Stomach (tissue), 9 donors: ENCODE data around the gene SOX5. TPM values are rescaled to one million over a fixed set of nuclear protein-coding genes. Genes with fewer than 3 reads are reported as not detected.

Source experiments
- DNase-seq, 2 donors: peaks; one replicate each; pipeline versions ENCODE4 v3.0.0 to v3.0.0-alpha.2; 2013 to 2019
- H3K27ac ChIP-seq, 5 donors: fragments of 200-600 bp in 4 of 5; sonication (generic) in 4 of 5; one replicate each; pipeline ENCODE4 v1.5.1; 2013 to 2019; ENCODE audit warnings: mild to moderate bottlenecking in 1 of 5, moderate library complexity in 1 of 5
- H3K27me3 ChIP-seq, 3 donors: fragments of 200-600 bp; sonication (generic); one replicate each; pipeline ENCODE4 v1.5.1; 2017 to 2019; ENCODE audit warnings: mixed run types in 1 of 3
- H3K36me3 ChIP-seq, 4 donors: fragments of 200-600 bp; sonication (generic); 1 replicate in 3 of 4; 2 replicates in 1 of 4; pipeline ENCODE4 v1.5.1; 2016 to 2019
- H3K4me1 ChIP-seq, 4 donors: fragments of 200-600 bp; sonication (generic); one replicate each; pipeline ENCODE4 v1.5.1; 2016 to 2019
- H3K4me3 ChIP-seq, 4 donors: fragments of 200-600 bp; sonication (generic) in 3 of 4; one replicate each; pipeline ENCODE4 v1.5.1; 2016 to 2019; ENCODE audit warnings: mild to moderate bottlenecking in 1 of 4
- H3K9me3 ChIP-seq, 4 donors: fragments of 200-600 bp; sonication (generic); one replicate each; pipeline ENCODE4 v1.5.1; 2016 to 2019
- CTCF ChIP-seq, 7 experiments: fragments of 450-650 bp in 4 of 7; fragments of 200-600 bp in 3 of 7; sonication (generic) in 3 of 7; IDR thresholded peaks; one replicate each; pipeline ENCODE4 v1.5.1; 2016 to 2019; ENCODE audit warnings: antibody characterized with exemption in 7 of 7, control low read depth in 2 of 7, mild to moderate bottlenecking in 1 of 7
- EP300 ChIP-seq: sonication (generic); formaldehyde crosslinking; IDR thresholded peaks from one replicate; pipeline ENCODE4 v1.6.1; 2017; ENCODE audit warnings: antibody characterized with exemption
- POLR2A ChIP-seq, 4 donors: fragments of 450-650 bp; IDR thresholded peaks; one replicate each; pipeline ENCODE4 v1.6.1; 2016; ENCODE audit warnings: antibody characterized with exemption in 4 of 4, control low read depth in 2 of 4, mild to moderate bottlenecking in 1 of 4, moderate library complexity in 1 of 4
- POLR2AphosphoS5 ChIP-seq, 3 donors: sonication (generic); formaldehyde crosslinking; IDR thresholded peaks; one replicate each; pipeline ENCODE4 v1.6.1; 2016; ENCODE audit warnings: antibody characterized with exemption in 3 of 3
- WGBS, 5 donors: extraction: QIAGEN DNeasy Blood & Tissue Kit in 3 of 5; methylation state at CpG; one replicate each; pipeline versions ENCODE4 v1.1.5 to v1.1.7; 2013 to 2018; 5-methylcytosine and 5-hydroxymethylcytosine counted together
- intact Hi-C: fragments of 100-400 bp; cut with DNase I; formaldehyde crosslinking; loops from one replicate; pipeline ENCODE4 v1.15.1; 2023; ENCODE audit warnings: low total_unique reads
- polyA plus RNA-seq, 3 donors: library from polyadenylated mRNA; stranded (reverse); fragments of 200-250 nt; gene quantifications; one replicate each; pipeline ENCODE4 v1.2.3, GENCODE V29; 2013
- total RNA-seq, 5 donors: library from RNA; depleted of rRNA; stranded (reverse); fragments of >200 nt; gene quantifications; one replicate each; pipeline versions ENCODE4 v1.1.0 to v1.2.3, GENCODE V29; 2014 to 2016
- donor health status: healthy with polysubstance abuse.
- donor health status: Bipolar disorder and iron deficiency.
- donor health status: healthy.

The SOX5 gene
- total and polyA plus RNA-seq, 8 donors, result 0.85 to 57.2 (median 4.6) TPM

DNA sequence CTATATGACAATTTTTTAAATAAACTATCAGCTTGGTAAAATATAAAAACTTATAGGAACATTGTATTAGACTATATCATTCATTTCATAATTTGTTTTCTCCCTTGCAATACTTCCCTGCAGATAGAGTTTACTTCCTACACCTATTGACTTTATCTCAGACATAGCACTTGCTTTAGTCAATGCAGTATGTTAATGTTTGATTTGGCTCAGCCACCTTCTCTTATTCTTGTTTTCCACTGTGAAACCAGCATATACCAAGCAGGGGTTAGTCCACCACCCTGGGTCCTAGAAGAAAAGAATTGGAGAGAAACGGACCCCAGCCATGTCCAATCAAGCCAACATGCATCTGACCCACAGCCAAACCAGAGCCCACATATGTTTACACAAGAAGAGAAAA is 10.4 kb upstream of the SOX5 start:
- DNase-seq, result no peak
- intact Hi-C loops, result no loop called here
- Histone ChIP-seq H3K36me3 (no peaks in the 10 kb centered on the region), H3K27me3 (no peaks in the 10 kb centered on the region), H3K4me3 (no peak overlapping the region), H3K27ac (no peak overlapping the region), H3K9me3 (no peaks in the 10 kb centered on the region), H3K4me1 (no peaks in the 10 kb centered on the region)
- 21 to 58% (median 32%) methylated on average over 1 of the region's 1 CpG for WGBS, 5 donors
- no peak for TF ChIP-seq POLR2A (IDR thresholded peaks at IDR 0.05)
- TF ChIP-seq POLR2AphosphoS5 (IDR thresholded peaks at IDR 0.05), result no peak
- TF ChIP-seq EP300, result no peak
- TF ChIP-seq CTCF (IDR thresholded peaks at IDR 0.05), result no peak

GRCh38 chr12:23954332-23954731 is 4.9 kb upstream of the SOX5 start:
- Histone ChIP-seq H3K9me3 (no peaks in the 10 kb centered on the region), H3K27me3 (peaks cover 0 to 2% (median 0%) of the 10 kb centered on the region in 3 donors), H3K4me1 (peaks cover 0 to 13% (median 12%) of the 10 kb centered on the region in 4 donors), H3K27ac (no peak overlapping the region), H3K36me3 (no peaks in the 10 kb centered on the region), H3K4me3 (no peak overlapping the region)
- intact Hi-C loops, result no loop called here
- no peak for DNase-seq
- TF ChIP-seq POLR2AphosphoS5 (IDR thresholded peaks at IDR 0.05), result no peak
- no peak for TF ChIP-seq POLR2A (IDR thresholded peaks at IDR 0.05)
- TF ChIP-seq CTCF (IDR thresholded peaks at IDR 0.05), result no peak
- no peak for TF ChIP-seq EP300

GRCh38 chr12:23952071-23952470 is 2.6 kb upstream of the SOX5 start:
- Histone ChIP-seq H3K9me3 (no peaks in the 10 kb centered on the region), H3K4me3 (no peak overlapping the region), H3K36me3 (no peaks in the 10 kb centered on the region), H3K4me1 (peaks cover 3 to 32% (median 19%) of the 10 kb centered on the region in 4 donors), H3K27ac (no peak overlapping the region), H3K27me3 (peaks cover 0 to 10% (median 4%) of the 10 kb centered on the region in 3 donors)
- TF ChIP-seq POLR2A (IDR thresholded peaks at IDR 0.05) (no peak), CTCF (IDR thresholded peaks at IDR 0.05) (no peak), EP300 (no peak), POLR2AphosphoS5 (IDR thresholded peaks at IDR 0.05) (no peak)
- intact Hi-C loops, result no loop called here
- DNase-seq, result no peak
- WGBS, 5 donors, result 73 to 88% (median 77%) methylated on average over 3 of the region's 3 CpGs

DNA sequence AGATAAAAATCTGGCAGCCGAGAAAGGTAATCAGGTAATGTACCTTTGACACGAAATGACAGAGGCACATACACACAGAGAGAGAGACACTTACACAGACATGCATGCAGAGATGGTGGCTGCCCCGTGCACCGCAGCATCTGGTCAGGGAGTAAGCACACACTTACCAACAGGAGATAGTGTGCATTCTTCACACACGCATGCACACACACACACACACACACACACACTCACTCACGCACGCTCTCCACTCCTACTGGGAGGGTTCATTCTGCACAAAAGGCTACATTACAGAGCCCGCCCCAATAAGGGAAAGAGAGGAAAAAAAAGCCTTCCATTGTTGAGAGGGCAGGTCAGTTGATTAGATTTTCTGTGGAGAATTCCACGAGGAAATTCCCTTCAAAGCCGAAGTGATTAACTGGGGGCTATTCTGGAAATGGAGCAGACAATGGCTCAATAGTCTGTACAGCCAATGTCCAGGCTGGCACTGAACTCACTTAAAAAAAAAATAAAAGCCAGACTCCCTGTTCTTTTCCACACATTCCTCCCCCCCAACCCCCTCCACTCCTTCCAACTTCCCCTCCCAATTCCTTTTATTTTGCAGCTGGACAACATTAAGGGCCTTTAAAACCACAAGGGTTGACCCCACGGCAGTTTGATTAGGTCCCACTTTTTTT is 1.4 kb upstream of the SOX5 start:
- WGBS, 5 donors, result 10 to 23% (median 19%) methylated on average over 11 of the region's 11 CpGs
- peak in 1 of 2 donors; percentile 53 for DNase-seq
- Histone ChIP-seq H3K9me3 (no peaks in the 10 kb centered on the region), H3K4me3 (peak overlapping the region; percentile 34 to 46 (median 44)), H3K36me3 (no peaks in the 10 kb centered on the region), H3K4me1 (peaks cover 3 to 32% (median 19%) of the 10 kb centered on the region in 4 donors), H3K27ac (peak overlapping the region in 2 of 5 donors; percentile 4 to 25), H3K27me3 (peaks cover 0 to 10% (median 4%) of the 10 kb centered on the region in 3 donors)
- TF ChIP-seq EP300 (no peak), CTCF (IDR thresholded peaks at IDR 0.05) (no peak), POLR2AphosphoS5 (IDR thresholded peaks at IDR 0.05) (no peak), POLR2A (IDR thresholded peaks at IDR 0.05) (no peak)
- intact Hi-C loops, result no loop called here
